Stimulated activated CD4-positive, alpha-beta T cell treated with anti-CD3 and anti-CD28 coated beads, Interleukin-2, amount 100 ng/mL, for 24 hours (primary cell): ENCODE data around the gene HOXC13.
A peak's percentile ranks its signal among the peaks of the same experiment; 100 is the strongest.

Experiments used
- DNase-seq, 2 donors: peaks; one replicate each; pipeline ENCODE4 v3.0.0-alpha.2; 2020

Gene HOXC13

GRCh38 chr12:53982648-53983567, 44.3 kb downstream of the HOXC13 start:
- DNase-seq, result no peak

GRCh38 chr12:53983568-53983949, 44.9 kb downstream of the HOXC13 start:
- no peak for DNase-seq

GRCh38 chr12:53983950-53984572, 45.4 kb downstream of the HOXC13 start:
- no peak for DNase-seq

GRCh38 chr12:53984901-53985691, 46.5 kb downstream of the HOXC13 start, which contains the start of gene HOXC10:
Gene HOXC10 (plus strand): TSS chr12:53985146. CDS start chr12:53985260, 114 bp downstream.
- DNase-seq, result peak; percentile 74 to 93

GRCh38 chr12:53985692-53985993, 47.0 kb downstream of the HOXC13 start:
- no peak for DNase-seq

- no peak for DNase-seq
Measured at GRCh38 chr12:53985994-53986685, 47.5 kb downstream of the HOXC13 start.

GRCh38 chr12:53986686-53987483, 48.3 kb downstream of the HOXC13 start:
- no peak for DNase-seq

- DNase-seq, result no peak
Measured at GRCh38 chr12:53987787-53988230, 49.2 kb downstream of the HOXC13 start.

GRCh38 chr12:53988541-53989226, 50.1 kb downstream of the HOXC13 start:
- no peak for DNase-seq

- no peak for DNase-seq
Measured at GRCh38 chr12:53989227-53990113, 50.8 kb downstream of the HOXC13 start.

- DNase-seq, result no peak
Measured at GRCh38 chr12:53990311-53991076, 51.9 kb downstream of the HOXC13 start.

GRCh38 chr12:53991077-53991460, 52.4 kb downstream of the HOXC13 start:
- DNase-seq, result no peak

GRCh38 chr12:53992377-53992889, 53.8 kb downstream of the HOXC13 start:
- no peak for DNase-seq

- no peak for DNase-seq
Measured at GRCh38 chr12:53993162-53994008, 54.8 kb downstream of the HOXC13 start.

GRCh38 chr12:53994009-53994263, 55.3 kb downstream of the HOXC13 start:
- DNase-seq, result no peak

GRCh38 chr12:53994264-53995001, 55.8 kb downstream of the HOXC13 start:
- no peak for DNase-seq

- no peak for DNase-seq
Measured at GRCh38 chr12:53995002-53995377, 56.4 kb downstream of the HOXC13 start.
